ENCODE results near the gene AIG1.
A peak's percentile ranks its signal among the peaks of the same experiment; 100 is the strongest.
"Not testable (repeated sequence)": the region's sequence is repeated elsewhere in the genome, so short reads cannot be mapped to it uniquely, and the experiment has no call there.

AIG1 gene

DNA sequence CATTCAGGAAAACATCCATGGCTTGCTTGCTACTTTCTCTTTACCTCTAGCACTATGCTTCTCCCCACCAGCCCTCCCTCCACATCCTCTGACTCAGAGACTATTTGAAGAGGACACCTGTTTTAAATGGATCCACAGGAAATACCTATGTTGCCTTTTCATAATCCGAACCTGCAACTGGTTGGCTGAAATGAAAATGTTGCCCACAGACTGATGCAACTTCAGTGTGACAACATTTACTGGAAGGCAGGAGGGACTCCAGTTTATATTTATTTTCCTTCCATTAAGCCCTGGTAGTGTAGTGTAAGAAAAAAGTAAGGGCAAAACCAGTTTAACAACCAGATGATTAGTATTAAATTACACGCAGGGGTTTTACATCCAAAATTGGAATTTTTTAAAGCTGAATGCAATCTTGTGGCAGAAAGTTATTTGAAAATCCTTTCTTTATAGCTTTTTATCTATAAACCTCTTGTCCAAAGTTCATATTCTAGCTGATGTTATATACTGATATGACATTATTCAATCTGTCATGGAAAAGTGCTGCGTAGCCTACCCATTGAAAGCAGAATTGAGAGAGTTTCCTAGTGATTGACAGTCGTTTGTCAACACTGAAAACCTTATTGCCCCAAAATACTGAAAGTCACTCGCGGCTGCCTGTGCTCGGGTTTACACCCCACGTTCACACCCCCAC lies 881 bp upstream of the AIG1 start:
- no peak for DNase-seq

DNA sequence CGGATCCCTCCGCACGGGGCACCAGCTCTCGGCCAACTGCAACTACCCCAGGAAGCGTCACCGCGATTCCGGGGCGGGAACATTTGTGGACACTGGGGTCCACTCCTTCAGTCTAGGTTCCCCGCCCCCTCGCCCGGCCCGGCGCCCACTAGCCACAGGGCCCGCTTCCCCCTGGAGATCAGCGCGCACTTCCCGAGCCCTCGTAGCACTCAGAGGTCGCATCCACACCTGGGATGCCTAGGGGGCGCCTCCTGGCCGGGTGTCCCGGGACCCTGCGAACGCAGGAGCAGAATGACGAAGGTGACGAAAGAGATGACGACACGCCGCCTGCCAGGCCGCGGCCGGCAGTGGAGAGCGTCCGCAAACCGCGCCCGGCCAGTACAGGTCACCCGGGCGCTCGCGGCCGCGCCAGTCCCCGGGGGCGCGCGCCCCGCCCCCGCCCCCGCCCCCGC lies 309 bp upstream of the AIG1 start:
- DNase-seq: peak; percentile 60

DNA sequence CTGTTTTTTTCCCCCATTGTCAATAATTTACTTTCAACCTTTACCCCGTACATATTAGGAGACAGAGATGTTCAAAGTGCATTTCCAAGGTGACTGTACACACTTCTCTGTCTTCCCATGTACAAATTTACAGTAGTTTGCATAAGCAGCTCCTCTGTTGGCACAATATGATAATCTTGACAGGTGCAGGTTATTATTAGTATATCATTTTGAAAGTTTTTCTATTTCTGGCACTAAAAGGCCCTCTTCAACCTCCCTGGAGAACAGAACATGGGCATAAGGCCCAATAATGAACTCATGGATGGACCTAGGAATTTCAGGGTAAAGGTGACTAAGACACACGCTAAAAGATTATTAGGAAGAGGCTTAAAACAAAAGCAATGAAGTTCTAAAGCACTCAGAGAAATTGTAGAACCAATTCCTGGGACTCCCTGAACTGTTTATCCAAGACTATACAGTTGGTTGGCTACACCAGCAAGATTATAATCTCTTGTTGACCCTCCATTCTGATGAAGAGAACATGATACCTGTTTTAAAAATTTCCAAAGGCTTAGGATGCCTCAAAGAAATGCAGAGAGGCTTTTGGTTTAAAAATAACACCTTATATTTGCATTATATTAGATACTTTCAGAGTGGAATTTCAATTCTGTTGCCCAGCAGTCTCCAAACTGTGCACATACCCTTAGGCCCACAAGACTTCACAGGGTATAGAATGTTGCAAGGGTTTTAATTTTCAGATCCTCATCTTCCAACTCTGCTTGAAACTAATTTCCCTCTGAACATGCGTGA lies 1.1 kb downstream of the AIG1 start:
- peak; percentile 58 for DNase-seq

DNA sequence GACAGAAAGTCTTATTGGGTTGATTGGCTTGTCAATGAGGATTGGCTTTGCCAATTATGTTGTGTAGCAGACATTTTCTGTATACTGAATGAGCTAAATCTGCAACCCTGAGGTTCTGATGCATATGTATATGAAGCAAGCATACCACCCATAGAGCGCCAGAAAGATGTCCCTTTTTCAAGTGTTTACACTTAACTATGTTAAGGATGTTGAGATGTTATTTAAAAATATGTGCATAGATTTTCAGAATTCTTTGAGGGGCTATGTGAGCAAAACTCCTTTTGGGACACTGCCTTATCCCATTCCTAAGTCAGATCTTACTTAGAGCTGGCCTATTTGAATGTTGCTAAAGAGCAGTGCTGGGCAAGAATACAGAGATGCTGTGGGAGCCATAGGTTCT lies 1.9 kb downstream of the AIG1 start:
- no peak for DNase-seq

DNA sequence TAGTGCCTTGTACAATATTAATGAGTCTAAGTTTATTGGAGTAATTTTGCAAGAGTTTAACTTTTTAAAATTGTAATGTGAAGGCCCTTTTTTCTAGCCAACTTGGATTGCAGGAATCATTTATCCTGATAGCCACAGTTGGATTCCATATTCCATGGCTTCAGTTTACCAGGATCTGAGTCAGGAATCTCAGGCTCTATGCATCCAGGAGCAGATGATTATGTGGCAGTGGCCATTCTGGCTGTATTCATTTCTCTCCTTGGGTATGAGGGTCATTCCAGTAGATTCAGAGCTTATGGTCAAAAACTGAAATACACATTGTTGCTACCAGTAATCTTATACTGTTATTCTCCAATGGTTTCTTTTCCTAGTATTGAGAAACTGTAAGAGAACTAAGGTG lies 2.9 kb downstream of the AIG1 start:
- no peak for DNase-seq

DNA sequence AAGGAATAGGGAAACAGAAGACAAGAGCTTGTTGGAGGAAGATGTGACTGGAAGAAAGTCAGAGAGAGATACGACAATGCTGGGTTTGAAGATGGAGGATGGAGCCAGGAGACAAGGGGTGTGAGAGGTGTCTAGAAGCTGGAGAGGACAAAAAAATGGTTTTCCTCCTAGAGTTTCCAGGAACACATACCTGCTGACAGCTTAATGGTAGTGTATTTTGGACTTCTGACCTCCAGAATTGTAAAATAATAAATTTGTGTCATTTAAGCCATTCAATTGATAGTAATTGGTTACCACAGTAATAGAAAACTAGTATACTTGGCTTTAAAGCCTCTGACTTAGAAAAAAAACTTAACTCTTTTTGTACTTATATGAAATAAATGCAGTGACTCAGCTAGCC lies 3.6 kb downstream of the AIG1 start:
- DNase-seq: no peak

DNA sequence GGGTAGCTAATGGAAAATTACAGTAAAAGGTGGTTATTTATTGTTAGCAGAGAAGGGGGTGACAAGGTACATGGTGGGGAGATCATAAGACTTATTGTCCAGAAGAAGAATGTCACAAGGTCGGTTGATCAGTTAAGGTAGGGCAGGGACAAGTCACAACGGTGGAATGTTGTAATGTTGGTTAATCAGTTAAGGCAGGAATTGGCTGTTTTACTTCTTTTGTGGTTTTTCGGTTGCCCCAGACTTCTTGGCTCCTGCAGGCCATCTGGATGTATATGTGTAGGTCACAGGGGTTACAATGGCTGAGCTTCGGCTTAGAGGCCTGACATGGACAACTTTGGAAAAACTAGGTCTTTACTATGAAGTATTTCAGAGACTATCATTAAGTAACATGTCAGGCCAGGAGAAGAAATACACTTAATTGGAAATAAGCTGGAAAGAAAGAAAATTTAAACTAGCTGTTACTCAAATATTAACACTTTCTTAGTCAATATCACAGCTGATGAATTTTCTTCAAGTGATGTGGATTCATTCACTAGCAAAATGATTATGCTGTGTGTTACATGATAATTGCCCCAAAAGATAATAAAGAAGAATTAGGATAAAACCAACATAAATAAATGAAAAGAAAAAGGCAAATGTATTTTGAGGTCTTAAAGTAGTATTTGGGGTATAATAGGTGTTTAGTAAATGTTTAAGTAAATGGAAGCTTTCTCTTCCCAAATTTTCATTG lies 4.4 kb downstream of the AIG1 start:
- peak; percentile 80 for DNase-seq

DNA sequence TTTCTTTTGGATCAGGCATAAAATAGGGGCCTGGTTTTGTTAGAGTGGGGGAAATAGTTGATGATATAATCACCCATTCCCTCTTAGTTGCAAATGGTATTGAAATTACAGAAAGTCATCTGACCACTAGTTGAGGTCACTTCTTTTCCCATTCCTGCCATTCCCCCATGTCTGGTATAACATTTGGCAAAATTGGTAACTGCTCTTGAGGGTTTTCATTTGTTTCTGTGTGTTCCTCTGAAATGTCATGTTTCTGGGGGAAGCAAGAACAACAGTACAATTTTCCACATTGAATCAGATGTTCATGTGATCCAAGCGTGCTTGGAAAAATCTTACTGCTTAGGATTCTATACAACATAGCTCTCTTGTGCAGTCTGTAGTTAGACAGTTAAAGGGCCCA lies 7.3 kb downstream of the AIG1 start:
- no peak for DNase-seq

DNA sequence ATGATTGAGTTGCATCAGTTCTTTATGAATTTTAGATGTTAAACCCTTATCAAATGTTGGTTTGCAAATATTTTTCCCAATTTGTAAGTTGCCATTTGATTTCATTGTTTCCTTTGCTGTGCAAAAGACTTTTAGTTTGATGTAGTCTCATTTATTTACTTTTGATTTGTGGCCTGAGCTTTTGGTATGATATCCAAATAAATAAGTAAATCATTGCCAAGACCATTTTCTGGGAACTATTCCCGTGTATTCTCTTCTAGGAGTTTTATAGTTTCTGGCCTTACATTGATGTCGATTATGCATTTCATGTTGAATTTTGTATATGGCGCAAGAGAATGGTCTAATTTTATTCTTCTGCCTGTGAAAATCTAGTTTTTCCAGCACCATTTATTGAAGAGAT lies 13.4 kb downstream of the AIG1 start:
- no peak for DNase-seq

DNA sequence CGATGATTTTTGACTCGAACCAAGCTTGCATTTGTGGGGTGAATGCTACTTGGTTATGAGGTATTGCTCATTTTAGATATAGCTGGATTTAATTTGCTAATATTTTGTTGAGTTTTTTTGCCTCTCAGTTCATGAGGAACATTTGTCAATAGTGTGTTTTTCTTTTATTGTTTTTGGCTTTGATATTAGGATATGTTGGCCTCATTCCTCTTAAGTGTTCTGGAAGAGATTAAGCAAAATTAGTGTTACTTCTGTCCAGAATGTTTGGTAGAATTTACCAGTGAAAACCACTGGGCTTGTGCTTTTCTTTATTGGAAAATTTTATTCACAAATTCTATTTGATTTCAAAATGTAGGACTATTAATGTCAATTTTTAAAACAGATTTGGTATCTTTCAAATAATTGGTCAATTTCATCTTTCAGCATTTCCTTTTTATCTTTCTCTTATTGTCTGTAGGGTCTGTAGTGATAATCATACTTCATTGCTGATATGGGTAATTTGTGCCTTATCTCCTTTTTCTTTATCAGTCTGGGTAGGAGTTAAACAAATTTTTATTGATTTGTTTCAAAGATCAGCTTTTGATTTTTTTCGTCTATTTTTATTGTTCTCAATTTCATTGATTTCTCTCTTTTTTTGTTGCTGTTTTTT lies 14.1 kb downstream of the AIG1 start:
- no peak for DNase-seq

DNA sequence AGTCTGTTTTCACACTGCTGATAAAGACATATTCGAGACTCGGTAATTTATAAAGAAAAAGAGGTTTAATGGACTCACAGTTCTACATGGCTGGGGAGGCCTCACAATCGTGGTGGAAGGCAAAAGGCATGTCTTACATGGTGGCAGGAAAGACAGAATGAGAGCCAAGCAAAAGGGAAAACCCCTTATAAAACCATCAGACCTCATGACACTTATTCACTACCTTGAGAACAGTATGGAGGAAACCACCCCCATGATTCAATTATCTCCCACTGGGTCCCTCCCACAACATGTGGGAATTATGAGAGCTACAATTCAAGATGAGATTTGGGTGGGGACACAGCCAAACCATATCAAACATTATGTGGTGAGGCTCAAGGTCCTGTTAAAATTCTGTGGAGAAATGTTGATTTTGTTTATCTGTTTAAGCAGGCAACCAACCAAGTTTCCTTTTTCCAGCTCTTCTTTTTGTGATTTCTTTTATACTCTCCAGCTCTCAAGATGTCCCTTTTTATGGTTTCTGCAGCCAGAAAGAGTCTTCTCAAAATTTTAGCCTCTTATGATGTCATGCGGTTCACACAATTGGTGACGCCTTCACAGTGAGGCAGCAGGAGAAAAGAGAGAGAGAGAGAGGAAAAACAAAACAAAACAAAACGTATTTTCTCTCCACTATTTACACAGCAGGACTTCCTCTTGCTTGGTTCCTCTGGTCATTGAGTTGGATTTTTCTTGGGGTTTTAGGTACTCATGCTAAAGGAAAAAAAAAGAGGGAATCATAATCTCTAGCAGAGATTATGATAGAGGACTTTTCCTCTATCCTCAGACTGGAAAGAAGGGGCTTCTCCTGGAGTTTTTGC lies 18.0 kb downstream of the AIG1 start:
- peak; percentile 7 for DNase-seq

DNA sequence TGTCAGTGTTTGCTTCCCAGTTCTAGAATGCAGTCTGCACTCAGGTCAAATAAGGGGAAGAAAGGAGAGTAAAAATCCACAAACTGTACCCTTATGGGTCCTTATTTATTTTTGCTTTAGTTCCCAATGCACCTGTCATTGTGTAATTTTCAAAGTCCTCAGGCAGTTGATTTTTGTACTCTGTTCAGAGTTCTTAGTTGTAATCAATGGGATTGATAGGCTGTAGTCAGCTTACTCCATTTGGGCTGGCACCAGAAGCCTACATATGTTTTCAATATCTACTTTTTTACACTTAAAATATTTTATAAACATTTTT lies 18.6 kb downstream of the AIG1 start:
- DNase-seq: no peak

DNA sequence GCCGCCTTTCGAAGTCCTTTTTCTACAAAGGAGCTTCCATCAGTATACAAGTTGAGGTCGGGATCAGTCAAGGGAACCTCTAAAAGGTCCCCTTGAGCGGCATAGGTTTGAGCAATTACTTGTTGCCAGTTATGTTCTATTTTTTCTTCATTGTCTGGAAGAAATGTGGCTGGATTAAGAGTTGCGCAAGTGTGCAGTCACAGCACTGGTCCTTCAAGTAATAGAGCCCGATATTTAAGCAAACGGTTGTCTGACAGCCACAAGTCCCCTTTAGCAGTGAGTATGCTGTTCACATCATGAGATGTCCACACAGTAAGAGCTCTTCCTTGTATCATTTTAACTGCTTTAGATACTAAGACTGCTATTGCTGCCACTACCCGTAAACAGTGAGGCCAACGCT lies 21.6 kb downstream of the AIG1 start:
- DNase-seq: peak; percentile 80

DNA sequence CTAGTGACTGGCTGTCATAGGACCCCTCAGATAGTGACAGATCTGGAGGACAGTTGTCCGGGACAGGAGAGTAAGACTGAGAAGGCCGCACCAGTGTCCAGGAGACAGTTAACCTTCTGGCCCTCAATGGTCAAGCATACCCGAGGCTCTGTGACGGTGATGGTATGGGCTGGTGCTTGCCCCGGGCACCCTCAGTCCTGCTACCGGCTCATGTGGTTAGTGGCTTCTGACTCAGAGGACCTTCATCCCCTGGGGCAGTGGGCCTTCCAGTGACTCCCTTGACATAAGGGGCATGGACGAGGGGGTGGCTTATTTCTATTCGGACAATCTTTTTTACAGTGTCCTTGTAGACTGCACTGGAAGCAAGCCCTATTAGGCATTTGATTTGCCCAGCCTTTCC lies 23.3 kb downstream of the AIG1 start:
- DNase-seq: not testable (repeated sequence)

DNA sequence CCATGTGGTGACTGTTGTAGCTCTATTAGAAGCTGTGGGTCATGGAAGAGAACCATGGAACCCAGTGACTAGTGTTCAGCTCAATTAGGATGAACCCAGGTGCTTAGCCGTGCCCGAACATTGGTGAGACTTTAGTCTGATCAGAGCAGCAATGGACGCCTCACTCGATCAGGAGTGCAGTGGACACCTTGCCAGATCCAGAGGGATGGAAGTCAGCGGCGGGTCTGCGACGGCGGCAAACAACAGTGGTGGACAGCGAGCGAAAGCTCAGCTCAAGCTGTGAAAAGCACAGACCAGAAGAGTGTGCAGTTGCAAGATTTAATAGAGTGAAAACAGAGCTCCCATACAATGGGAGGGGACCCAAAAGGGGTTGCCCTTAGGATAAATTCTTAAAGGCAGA lies 26.6 kb downstream of the AIG1 start:
- DNase-seq: not testable (repeated sequence)

DNA sequence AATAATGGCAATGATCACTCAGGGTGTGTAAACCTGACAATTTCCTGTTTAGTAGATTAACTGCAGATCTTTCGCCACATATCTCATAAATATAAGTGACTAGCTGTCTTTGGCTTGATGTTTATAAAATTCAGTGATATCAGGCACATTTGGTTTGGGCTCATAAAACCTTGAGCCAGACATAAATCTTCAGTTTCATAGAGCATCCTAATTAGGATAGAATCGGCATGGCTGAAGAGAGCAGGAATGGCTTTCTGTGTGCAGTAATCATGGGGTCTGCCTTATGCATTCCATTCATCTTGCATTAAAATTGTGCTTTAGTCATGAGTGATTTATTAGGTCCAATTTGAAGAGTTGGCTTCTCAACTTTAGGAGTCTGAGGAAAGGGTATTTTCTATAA lies 27.2 kb downstream of the AIG1 start:
- no peak for DNase-seq

DNA sequence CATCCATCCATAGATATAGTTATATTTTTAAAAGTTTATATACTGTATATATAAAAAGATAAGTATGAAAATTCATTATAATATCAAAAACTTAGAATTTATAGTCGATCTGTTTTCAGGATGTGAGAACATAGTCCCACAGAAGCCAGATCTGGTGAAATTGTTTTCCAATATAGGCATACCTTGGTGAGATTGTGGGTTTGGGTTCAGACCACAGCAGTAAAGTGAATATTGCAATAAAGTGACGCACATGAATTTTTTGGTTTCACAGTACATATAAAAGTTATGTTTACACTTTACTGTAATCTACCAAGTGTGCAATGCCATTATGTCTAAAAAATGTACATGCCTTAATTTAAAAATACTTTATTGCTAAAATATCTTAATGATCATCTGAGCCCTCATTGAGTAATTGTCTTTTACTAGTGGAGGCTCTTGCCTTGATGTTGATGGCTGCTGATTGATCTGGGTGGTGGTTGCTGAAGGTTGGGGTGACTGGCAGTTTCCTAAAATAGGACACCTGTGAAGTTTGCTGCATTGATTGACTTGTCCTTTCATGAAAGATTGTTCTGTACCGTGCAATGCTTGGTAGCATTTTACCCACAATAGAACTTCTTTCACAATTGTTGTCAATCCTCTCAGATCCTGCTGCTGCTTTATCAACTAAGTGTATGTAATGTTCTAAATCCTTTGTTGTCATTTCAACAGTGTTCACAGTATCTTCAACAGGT lies 29.8 kb downstream of the AIG1 start:
- DNase-seq: no peak

DNA sequence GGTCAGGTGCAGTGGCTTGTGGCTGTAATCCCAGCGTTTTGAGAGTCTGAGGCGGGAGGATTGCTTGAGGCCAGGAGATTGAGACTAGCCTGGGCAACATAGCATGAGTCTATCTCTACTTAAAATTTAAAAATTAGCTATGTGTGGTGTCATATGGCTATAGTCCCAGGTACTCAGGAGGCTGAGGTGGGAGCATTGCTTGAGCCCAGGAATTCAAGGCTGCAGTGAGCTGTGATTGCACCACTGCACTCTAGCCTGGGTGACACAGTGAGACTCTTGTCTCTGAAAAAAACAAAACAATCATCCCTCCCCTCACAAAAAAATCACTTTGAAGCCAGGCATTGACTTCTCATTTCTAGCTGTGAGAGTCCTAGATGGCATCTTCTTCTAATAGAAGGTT lies 32.1 kb downstream of the AIG1 start:
- no peak for DNase-seq

DNA sequence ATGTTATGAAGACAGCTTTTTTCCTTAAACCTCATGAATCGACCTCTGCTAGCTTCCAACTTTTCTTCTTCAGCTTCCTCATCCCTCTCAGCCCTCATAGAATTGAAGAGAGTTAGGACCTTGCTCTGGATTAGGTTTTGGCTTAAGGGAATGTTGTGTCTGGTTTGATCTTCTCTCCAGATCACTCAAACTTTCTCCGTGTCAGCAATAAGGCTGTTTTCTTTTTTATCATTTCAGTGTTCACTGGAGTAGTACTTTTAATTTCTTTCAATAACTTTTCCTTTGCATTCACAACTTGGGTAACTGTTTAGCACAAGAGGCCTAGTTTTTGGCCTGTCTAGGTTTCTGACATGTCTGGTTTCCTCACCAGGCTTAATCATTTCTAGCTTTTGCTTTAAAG lies 32.6 kb downstream of the AIG1 start:
- DNase-seq: no peak

DNA sequence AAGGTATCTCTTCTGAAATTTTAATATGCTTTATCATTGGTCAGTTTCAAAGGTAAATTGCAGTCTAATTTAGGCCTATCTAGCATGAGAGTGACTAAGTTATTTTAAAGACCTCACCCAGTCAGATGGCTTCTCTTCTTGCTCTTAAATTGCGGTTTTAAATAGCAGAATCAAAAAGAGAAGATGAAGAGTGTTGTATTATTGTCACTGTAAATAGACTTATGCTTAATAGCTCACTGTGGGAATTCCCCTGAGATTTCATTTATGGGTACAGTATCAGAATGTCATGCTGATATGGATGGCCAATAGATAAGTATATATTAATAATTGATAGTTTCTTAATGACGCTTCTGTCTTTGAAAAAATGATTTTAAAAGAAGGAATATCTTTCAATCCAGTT lies 35.7 kb downstream of the AIG1 start:
- DNase-seq: no peak

DNA sequence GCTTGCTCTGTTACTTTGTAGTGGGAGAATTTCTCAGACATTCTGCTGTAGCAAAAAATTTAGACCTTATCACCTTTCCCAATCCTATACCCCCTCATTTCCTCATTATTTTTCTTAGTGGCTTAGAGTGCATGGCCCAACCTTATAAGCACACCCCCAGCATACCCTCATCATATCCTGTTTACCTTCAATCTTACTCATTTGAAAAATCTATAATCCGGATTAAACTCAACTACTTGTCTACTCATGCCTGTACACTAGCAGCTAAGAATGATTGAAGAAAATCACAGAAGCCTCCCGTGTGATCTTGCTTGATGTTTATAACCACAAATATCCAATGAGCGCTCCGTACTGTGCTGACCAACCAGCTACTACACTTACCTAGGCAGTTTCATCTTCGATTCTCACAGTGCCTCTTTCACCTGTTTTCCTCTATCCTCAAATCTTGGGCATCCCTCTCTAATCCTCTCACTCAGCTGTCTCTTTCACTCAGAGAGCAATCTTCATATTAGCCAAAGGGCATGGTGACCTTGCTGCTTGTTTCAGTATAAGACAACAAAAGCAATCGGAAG lies 36.6 kb downstream of the AIG1 start:
- no peak for DNase-seq
